ENCODE data around the gene APCDD1. TPM values are rescaled to one million over a fixed set of nuclear protein-coding genes. Genes with fewer than 3 reads are reported as not detected.

The APCDD1 gene
- total and polyA plus RNA-seq, 2 of the 8 experiments (the other 6 are each of a cell fraction or from before 2014, with no cell fraction given), result 2.6 to 3.6 TPM

DNA sequence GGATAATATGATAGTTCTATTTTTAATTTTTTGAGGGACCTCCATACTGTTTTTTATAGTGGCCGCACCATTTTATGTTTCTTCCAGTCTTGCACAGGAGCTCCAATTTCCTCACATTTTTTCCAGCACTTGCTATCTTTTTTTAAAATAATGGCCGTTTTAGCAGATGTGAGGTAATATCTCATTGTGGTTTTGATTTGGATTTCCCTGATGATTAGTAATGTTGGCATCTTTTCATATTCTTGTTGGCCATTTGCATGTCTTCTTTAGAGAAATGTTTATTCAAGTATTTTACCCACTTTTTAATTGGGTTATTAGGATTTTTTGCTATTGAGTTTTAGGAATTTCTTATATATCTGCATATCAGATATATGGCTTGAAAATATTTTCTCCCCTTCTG, 41.5 kb downstream of the APCDD1 start:
- ChIA-PET POLR2A (ENCODE audit: partially characterized antibody) (no interaction called here), CTCF (ENCODE audit: partially characterized antibody) (no interaction called here)
- H3K79me1 ChIP-seq (ENCODE audit: low read depth, low read length), result no peaks in the 10 kb centered on the region
- no peak for FAIRE-seq
- no peak overlapping the region for H2AFZ ChIP-seq (ENCODE audit: low read length)
- no peak overlapping the region for H4K8ac ChIP-seq (ENCODE audit: extremely low read depth, insufficient read depth, low read length)
- H3K4me3 ChIP-seq (ENCODE audit: extremely low read depth in 1 of 4, insufficient read depth in 2 of 4, low read depth in 3 of 4, low read length in 4 of 4), result no peak overlapping the region
- no peaks in the 10 kb centered on the region for H3K23me2 ChIP-seq (ENCODE audit: low read depth, low read length)
- no peak overlapping the region for H3K27ac ChIP-seq (ENCODE audit: low read depth, low read length)
- no peaks in the 10 kb centered on the region for H3K4me1 ChIP-seq (replicated peaks in 1 of 4; ENCODE audit: control insufficient read depth in 3 of 4, insufficient read depth in 4 of 4, low read length in 3 of 4)
- no peak overlapping the region for H3K18ac ChIP-seq (ENCODE audit: extremely low read depth, low read length)
- H3K9me3 ChIP-seq (ENCODE audit: insufficient read depth in 2 of 2, low read depth in 1 of 2, low read length in 1 of 2), result no peaks in the 10 kb centered on the region
- H2BK12ac ChIP-seq (ENCODE audit: low read depth, low read length), result no peak overlapping the region
- H3K4ac ChIP-seq (replicated peaks; ENCODE audit: insufficient read length, low read depth, low read length), result no peak overlapping the region
- H3K79me2 ChIP-seq (ENCODE audit: control insufficient read depth in 1 of 2, insufficient read depth in 2 of 2, low read length in 2 of 2), result no peaks in the 10 kb centered on the region
- H3K14ac ChIP-seq (ENCODE audit: insufficient read length), result no peak overlapping the region
- no peak overlapping the region for H2AK5ac ChIP-seq (ENCODE audit: low read depth, low read length)
- H3K4me2 ChIP-seq (ENCODE audit: insufficient read depth in 1 of 2, low read depth in 2 of 2, low read length in 2 of 2), result no peak overlapping the region
- 73% methylated on average over 2 of the region's 2 CpGs; no CpG with 5 or more reads in 1 of the 2 experiments for WGBS, 2 experiments (ENCODE audit: extremely low coverage in 1 of 2, insufficient coverage in 1 of 2, insufficient read length in 1 of 2, insufficient replicate concordance in 2 of 2, low coverage in 1 of 2, low lambda C conversion rate in 2 of 2, missing lambda C conversion rate in 1 of 2)
- no peak overlapping the region for H4K91ac ChIP-seq (replicated peaks; ENCODE audit: insufficient read length, low read length)
- no peak overlapping the region for H3K9ac ChIP-seq (replicated peaks in 1 of 4; ENCODE audit: extremely low read depth in 1 of 4, low read depth in 3 of 4, low read length in 3 of 4)
- H2BK5ac ChIP-seq (ENCODE audit: low read depth, low read length), result no peak overlapping the region
- H3K36me3 ChIP-seq (ENCODE audit: control insufficient read depth in 2 of 4, insufficient read depth in 4 of 4, low read length in 3 of 4), result no peaks in the 10 kb centered on the region
- no peak overlapping the region for H2BK20ac ChIP-seq (ENCODE audit: low read length)
- H3K56ac ChIP-seq (replicated peaks; ENCODE audit: insufficient read length, low read depth, low read length), result no peak overlapping the region
- no peak overlapping the region for H4K5ac ChIP-seq (ENCODE audit: insufficient read length, low read depth, low read length)
- H3K27me3 ChIP-seq (replicated peaks in 1 of 4; ENCODE audit: control insufficient read depth in 3 of 4, extremely low read depth in 1 of 4, insufficient read depth in 3 of 4, low read length in 3 of 4), result no peaks in the 10 kb centered on the region
- DNase-seq (ENCODE audit: low read depth in 1 of 2, low spot score in 2 of 2), result no peak
- no peak overlapping the region for H2BK120ac ChIP-seq (replicated peaks; ENCODE audit: low read depth, low read length)
- H3K23ac ChIP-seq (ENCODE audit: insufficient read length), result no peak overlapping the region
- no peak overlapping the region for H2BK15ac ChIP-seq (ENCODE audit: low read length)
- H4K20me1 ChIP-seq (replicated peaks in 1 of 2; ENCODE audit: control insufficient read depth in 1 of 2, insufficient read depth in 2 of 2, low read length in 2 of 2), result no peaks in the 10 kb centered on the region
- TF ChIP-seq BACH1 (IDR thresholded peaks at IDR 0.05; ENCODE audit: low read length) (no peak), RNF2 (IDR thresholded peaks at IDR 0.05; ENCODE audit: borderline replicate concordance, low read depth, low read length, missing control alignments, poor library complexity, severe bottlenecking) (no peak), ZNF274 (IDR thresholded peaks at IDR 0.05; ENCODE audit: borderline replicate concordance, extremely low read depth, low read length) (no peak), CEBPB (IDR thresholded peaks at IDR 0.05; ENCODE audit: low read depth, low read length) (no peak), PHF8 (conservative IDR thresholded peaks at IDR 0.05; ENCODE audit: low read depth, low read length) (no peak), CHD2 (IDR thresholded peaks at IDR 0.05; ENCODE audit: low read length) (no peak), ATF3 (IDR thresholded peaks at IDR 0.05; ENCODE audit: insufficient read depth, low read depth, low read length) (no peak), GABPA (IDR thresholded peaks at IDR 0.05; ENCODE audit: borderline replicate concordance, insufficient read depth, low read length) (no peak), TBP (IDR thresholded peaks at IDR 0.05; ENCODE audit: low read depth, low read length) (no peak)
- TF ChIP-seq, protein P1, sequence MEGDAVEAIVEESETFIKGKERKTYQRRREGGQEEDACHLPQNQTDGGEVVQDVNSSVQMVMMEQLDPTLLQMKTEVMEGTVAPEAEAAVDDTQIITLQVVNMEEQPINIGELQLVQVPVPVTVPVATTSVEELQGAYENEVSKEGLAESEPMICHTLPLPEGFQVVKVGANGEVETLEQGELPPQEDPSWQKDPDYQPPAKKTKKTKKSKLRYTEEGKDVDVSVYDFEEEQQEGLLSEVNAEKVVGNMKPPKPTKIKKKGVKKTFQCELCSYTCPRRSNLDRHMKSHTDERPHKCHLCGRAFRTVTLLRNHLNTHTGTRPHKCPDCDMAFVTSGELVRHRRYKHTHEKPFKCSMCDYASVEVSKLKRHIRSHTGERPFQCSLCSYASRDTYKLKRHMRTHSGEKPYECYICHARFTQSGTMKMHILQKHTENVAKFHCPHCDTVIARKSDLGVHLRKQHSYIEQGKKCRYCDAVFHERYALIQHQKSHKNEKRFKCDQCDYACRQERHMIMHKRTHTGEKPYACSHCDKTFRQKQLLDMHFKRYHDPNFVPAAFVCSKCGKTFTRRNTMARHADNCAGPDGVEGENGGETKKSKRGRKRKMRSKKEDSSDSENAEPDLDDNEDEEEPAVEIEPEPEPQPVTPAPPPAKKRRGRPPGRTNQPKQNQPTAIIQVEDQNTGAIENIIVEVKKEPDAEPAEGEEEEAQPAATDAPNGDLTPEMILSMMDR (IDR thresholded peaks at IDR 0.05; ENCODE audit: control extremely low read depth in 1 of 3, insufficient read depth in 1 of 3, low read depth in 1 of 3, low read length in 3 of 3), result no peak
- TF ChIP-seq, protein P2, sequence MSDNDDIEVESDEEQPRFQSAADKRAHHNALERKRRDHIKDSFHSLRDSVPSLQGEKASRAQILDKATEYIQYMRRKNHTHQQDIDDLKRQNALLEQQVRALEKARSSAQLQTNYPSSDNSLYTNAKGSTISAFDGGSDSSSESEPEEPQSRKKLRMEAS (IDR thresholded peaks at IDR 0.05), result no peak

Measured in H1 (cell line).